Adrenal gland (tissue), 12 donors: ENCODE data around the gene TAC4. TPM values are rescaled to one million over a fixed set of nuclear protein-coding genes. Genes with fewer than 3 reads are reported as not detected.

ENCODE experiments used
- DNase-seq, 7 donors: peaks; one replicate each; pipeline ENCODE4 v3.0.0-alpha.2; 2019 to 2020
- H3K27ac ChIP-seq, 5 donors: fragments of 200-600 bp; sonication (generic) in 4 of 5; 1 replicate in 3 of 5; 2 replicates in 2 of 5; pipeline versions ENCODE4 v1.5.1 to v1.8.0; 2016 to 2020; ENCODE audit warnings: mild to moderate bottlenecking in 1 of 5
- H3K27me3 ChIP-seq: fragments of 200-600 bp; 2 replicates; pipeline ENCODE4 v1.8.0; 2021
- H3K36me3 ChIP-seq, 2 donors: fragments of 200-600 bp; replicated peaks in 1 of 2; 1 replicate in 1 of 2; 2 replicates in 1 of 2; pipeline versions ENCODE4 v1.5.1 to v1.8.0; 2018 to 2022
- H3K4me1 ChIP-seq, 2 donors: fragments of 200-600 bp; replicated peaks in 1 of 2; 1 replicate in 1 of 2; 2 replicates in 1 of 2; pipeline versions ENCODE4 v1.5.1 to v1.8.0; 2018 to 2021
- H3K4me3 ChIP-seq, 4 donors: fragments of 200-600 bp; sonication (generic) in 3 of 4; one replicate each; pipeline ENCODE4 v1.5.1; 2016 to 2018
- H3K9me3 ChIP-seq, 3 donors: fragments of 200-600 bp; sonication (generic) in 1 of 3; replicated peaks in 1 of 3; 1 replicate in 2 of 3; 2 replicates in 1 of 3; pipeline versions ENCODE4 v1.5.1 to v1.8.0; 2016 to 2021
- CTCF ChIP-seq, 6 experiments: fragments of 450-650 bp in 4 of 6; fragments of 200-600 bp in 2 of 6; sonication (generic) in 1 of 6; IDR thresholded peaks; 1 replicate in 5 of 6; 2 replicates in 1 of 6; pipeline versions ENCODE4 v1.5.1 to v1.8.0; 2016 to 2021; ENCODE audit warnings: antibody characterized with exemption in 6 of 6, mild to moderate bottlenecking in 2 of 6, moderate library complexity in 1 of 6
- POLR2A ChIP-seq, 2 donors: fragments of 450-650 bp; IDR thresholded peaks; one replicate each; pipeline ENCODE4 v1.6.1; 2017; ENCODE audit warnings: antibody characterized with exemption in 2 of 2, mild to moderate bottlenecking in 2 of 2, moderate library complexity in 1 of 2
- WGBS, 4 donors: extraction: QIAGEN DNeasy Blood & Tissue Kit in 2 of 4; methylation state at CpG; one replicate each; pipeline versions ENCODE4 v1.1.5 to v1.1.7; 2013 to 2017; 5-methylcytosine and 5-hydroxymethylcytosine counted together
- intact Hi-C, 2 donors: fragments of 100-400 bp; cut with DNase I; formaldehyde crosslinking; loops; one replicate each; pipeline versions ENCODE4 v1.14.1 to v1.15.0; 2022 to 2023
- polyA plus RNA-seq, 3 donors: library from polyadenylated mRNA; stranded (reverse); fragments of 200-250 nt in 2 of 3; fragments of 350-450 nt in 1 of 3; fragmentation: Illumina TruSeq in 1 of 3; extraction: RNeasy Lipid Tissue Mini Kit (QIAGEN cat#74804) in 1 of 3; gene quantifications; one replicate each; pipeline ENCODE4 v1.2.3, GENCODE V29; 2013 to 2014
- total RNA-seq, 9 donors: library from RNA; depleted of rRNA in 4 of 9; stranded (reverse); fragments of >200 nt in 4 of 9; fragments of 120-200 nt in 1 of 9; fragmentation: NEBNext Ultra II Directional in 1 of 9; extraction: Animal tissue kit (Norgen Biotek cat#: 25700) in 1 of 9; gene quantifications; one replicate each; pipeline versions ENCODE4 v1.1.0 to v1.2.4, GENCODE V29; 2013 to 2023
- donor health status: healthy with polysubstance abuse.
- donor health status: Bipolar disorder and iron deficiency.
- donor health status: DM: yes; HTN: yes; CAD: no.
- donor health status: DM: no; HTN: no; CAD: no.
- donor health status: DM: no; HTN: no; CAD: no.
- donor health status: DM: yes; HTN: yes; CAD: no.

Gene TAC4
- total and polyA plus RNA-seq, 12 donors: 0.40 to 0.90 TPM; not detected in 10

GRCh38 chr17:49819138-49819537 is 28.7 kb downstream of the TAC4 start:
- no peak overlapping the region for H3K4me3 ChIP-seq
- no peaks in the 10 kb centered on the region for H3K27me3 ChIP-seq
- peaks cover 7 to 24% of the 10 kb centered on the region in 2 donors for H3K4me1 ChIP-seq
- no peak overlapping the region for H3K27ac ChIP-seq
- WGBS, 4 donors: 80 to 91% (median 89%) methylated on average over 5 of the region's 5 CpGs
- peaks cover 0 to 70% of the 10 kb centered on the region in 2 donors for H3K36me3 ChIP-seq
- H3K9me3 ChIP-seq: no peaks in the 10 kb centered on the region
- no peak for DNase-seq
- intact Hi-C loops: no loop called here
- no peak for TF ChIP-seq CTCF (IDR thresholded peaks at IDR 0.05)
- TF ChIP-seq POLR2A (IDR thresholded peaks at IDR 0.05): no peak

- H3K4me3 ChIP-seq: no peak overlapping the region
- no peaks in the 10 kb centered on the region for H3K27me3 ChIP-seq
- WGBS, 4 donors: 92 to 96% (median 94%) methylated on average over 4 of the region's 4 CpGs
- H3K9me3 ChIP-seq: no peaks in the 10 kb centered on the region
- H3K27ac ChIP-seq: no peak overlapping the region
- H3K4me1 ChIP-seq: peaks cover 7 to 24% of the 10 kb centered on the region in 2 donors
- no peak for TF ChIP-seq POLR2A (IDR thresholded peaks at IDR 0.05)
- TF ChIP-seq CTCF (IDR thresholded peaks at IDR 0.05): no peak
- DNase-seq: no peak
- intact Hi-C loops: no loop called here
- peaks cover 0 to 70% of the 10 kb centered on the region in 2 donors for H3K36me3 ChIP-seq
Observed at GRCh38 chr17:49817993-49818392, 29.9 kb downstream of the TAC4 start.

- peaks cover 0 to 67% of the 10 kb centered on the region in 2 donors for H3K36me3 ChIP-seq
- no peak for DNase-seq
- intact Hi-C loops: no loop called here
- no peaks in the 10 kb centered on the region for H3K27me3 ChIP-seq
- no peak overlapping the region for H3K4me3 ChIP-seq
- peak overlapping the region in 2 of 5 donors; percentile 18 to 42 for H3K27ac ChIP-seq
- no peaks in the 10 kb centered on the region for H3K9me3 ChIP-seq
- peaks cover 7 to 18% of the 10 kb centered on the region in 2 donors for H3K4me1 ChIP-seq
- TF ChIP-seq CTCF (IDR thresholded peaks at IDR 0.05) (no peak), POLR2A (IDR thresholded peaks at IDR 0.05) (no peak)
- WGBS, 4 donors: 51 to 61% (median 56%) methylated on average over 9 of the region's 9 CpGs
Observed at GRCh38 chr17:49815761-49816281, 32.0 kb downstream of the TAC4 start.

GRCh38 chr17:49814781-49815529 is 32.9 kb downstream of the TAC4 start:
- Histone ChIP-seq H3K36me3 (peaks cover 0 to 76% of the 10 kb centered on the region in 2 donors), H3K4me3 (no peak overlapping the region), H3K4me1 (peaks cover 7 to 18% of the 10 kb centered on the region in 2 donors), H3K27ac (peak overlapping the region in 1 of 5 donors; percentile 42), H3K9me3 (no peaks in the 10 kb centered on the region), H3K27me3 (no peaks in the 10 kb centered on the region)
- DNase-seq: no peak
- 78 to 82% (median 81%) methylated on average over 4 of the region's 4 CpGs for WGBS, 4 donors
- TF ChIP-seq CTCF (IDR thresholded peaks at IDR 0.05) (no peak), POLR2A (IDR thresholded peaks at IDR 0.05) (no peak)
- intact Hi-C loops: no loop called here
